Spinal cord (tissue), 10 donors: ENCODE data around the gene SOX5. TPM values are rescaled to one million over a fixed set of nuclear protein-coding genes. Genes with fewer than 3 reads are reported as not detected.
A peak's percentile ranks its signal among the peaks of the same experiment; 100 is the strongest.

Source experiments
- DNase-seq, 6 donors: peaks; one replicate each; pipeline versions ENCODE4 v3.0.0 to v3.0.0-alpha.2; 2013 to 2015; ENCODE audit warnings: low spot score in 6 of 6, low read depth in 4 of 6
- H3K27ac ChIP-seq: one replicate; pipeline ENCODE4 v1.5.1; 2013; ENCODE audit warnings: low read depth, low read length, control low read depth
- H3K27me3 ChIP-seq: one replicate; pipeline ENCODE4 v1.6.1; 2013; ENCODE audit warnings: low read length; ENCODE audit not compliant: control insufficient read depth, insufficient read depth
- H3K36me3 ChIP-seq: one replicate; pipeline ENCODE4 v1.6.1; 2013; ENCODE audit warnings: low read length; ENCODE audit not compliant: control insufficient read depth, insufficient read depth
- H3K4me1 ChIP-seq: one replicate; pipeline ENCODE4 v1.6.1; 2013; ENCODE audit warnings: low read length; ENCODE audit not compliant: control insufficient read depth, insufficient read depth
- H3K4me3 ChIP-seq: one replicate; pipeline ENCODE4 v1.5.1; 2013; ENCODE audit warnings: low read depth, low read length, control low read depth
- H3K9me3 ChIP-seq: one replicate; pipeline ENCODE4 v1.6.1; 2013; ENCODE audit warnings: low read length; ENCODE audit not compliant: control insufficient read depth, insufficient read depth
- WGBS: methylation state at CpG from one replicate; pipeline ENCODE4 v1.1.5; 2013; ENCODE audit warnings: missing lambda C conversion rate; ENCODE audit not compliant: insufficient coverage; 5-methylcytosine and 5-hydroxymethylcytosine counted together
- polyA plus RNA-seq, 2 donors: library from polyadenylated mRNA; unstranded; fragments of 120-200 nt; gene quantifications; one replicate each; pipeline ENCODE4 v1.2.1, GENCODE V29; 2013; ENCODE audit not compliant: insufficient read length in 2 of 2
- total RNA-seq, 2 donors: library from RNA; depleted of rRNA in 1 of 2; stranded (reverse); fragments of 120-200 nt in 1 of 2; fragments of >200 nt in 1 of 2; gene quantifications; one replicate each; pipeline versions ENCODE4 v1.2.3 to v1.2.4, GENCODE V29; 2013 to 2014
- donor health status: healthy.

The SOX5 gene
- total and polyA plus RNA-seq, 4 donors = 20.3 to 48.8 (median 41.8) TPM

DNA sequence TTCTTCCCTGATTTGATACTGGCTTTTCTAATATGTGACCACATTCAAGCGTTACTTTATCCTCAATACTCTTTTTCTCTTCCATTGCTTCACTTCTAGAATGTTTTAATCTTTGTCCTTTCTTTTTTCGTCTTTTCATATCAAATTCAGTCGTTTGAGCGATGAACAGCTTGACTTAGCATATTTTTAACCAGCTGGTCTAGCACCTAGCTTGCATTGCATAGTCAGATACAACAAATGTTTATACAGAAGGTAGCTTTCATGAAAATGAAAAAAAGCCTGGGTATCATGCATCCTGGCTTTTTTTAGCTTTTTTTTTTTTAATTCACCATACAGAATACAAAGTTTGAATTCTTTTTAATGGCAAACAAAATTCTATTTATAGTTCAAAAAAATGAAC lies 1.2 kb downstream of the SOX5 start:
- Histone ChIP-seq H3K4me1 (no peaks in the 10 kb centered on the region), H3K27me3 (no peaks in the 10 kb centered on the region), H3K4me3 (peak overlapping the region; percentile 75), H3K36me3 (no peaks in the 10 kb centered on the region), H3K27ac (no peak overlapping the region), H3K9me3 (no peaks in the 10 kb centered on the region)
- WGBS = 27% methylated on average over 4 of the region's 4 CpGs
- peak in 2 of 6 donors; percentile 50 to 93 for DNase-seq

GRCh38 chr12:23947395-23947794 lies 2.1 kb downstream of the SOX5 start:
- peak overlapping the region; percentile 75 for H3K4me3 ChIP-seq
- no CpG with 5 or more reads among the region's 2 CpGs for WGBS
- no peaks in the 10 kb centered on the region for H3K9me3 ChIP-seq

GRCh38 chr12:23945249-23945648 lies 4.2 kb downstream of the SOX5 start:
- WGBS = no CpG with 5 or more reads among the region's 2 CpGs
- no peaks in the 10 kb centered on the region for H3K9me3 ChIP-seq
- no peak overlapping the region for H3K4me3 ChIP-seq
- H3K36me3 ChIP-seq = no peaks in the 10 kb centered on the region
- no peak for DNase-seq
- no peak overlapping the region for H3K27ac ChIP-seq
- H3K4me1 ChIP-seq = no peaks in the 10 kb centered on the region
- H3K27me3 ChIP-seq = no peaks in the 10 kb centered on the region

More at GRCh38 chr12:23947395-23947794, 2.1 kb downstream of the SOX5 start:
- H3K27me3 ChIP-seq = no peaks in the 10 kb centered on the region
- no peak overlapping the region for H3K27ac ChIP-seq
- H3K4me1 ChIP-seq = no peaks in the 10 kb centered on the region
- H3K36me3 ChIP-seq = no peaks in the 10 kb centered on the region
- peak in 1 of 6 donors; percentile 23 for DNase-seq

- Histone ChIP-seq H3K4me3 (no peak overlapping the region), H3K27me3 (no peaks in the 10 kb centered on the region), H3K27ac (no peak overlapping the region), H3K36me3 (no peaks in the 10 kb centered on the region), H3K9me3 (no peaks in the 10 kb centered on the region), H3K4me1 (no peaks in the 10 kb centered on the region)
- WGBS = 67% methylated on average over 1 of the region's 5 CpGs
- peak in 2 of 6 donors; percentile 62 to 83 for DNase-seq
These were observed 5.4 kb downstream of the SOX5 start for GRCh38 chr12:23944067-23944466.

DNA sequence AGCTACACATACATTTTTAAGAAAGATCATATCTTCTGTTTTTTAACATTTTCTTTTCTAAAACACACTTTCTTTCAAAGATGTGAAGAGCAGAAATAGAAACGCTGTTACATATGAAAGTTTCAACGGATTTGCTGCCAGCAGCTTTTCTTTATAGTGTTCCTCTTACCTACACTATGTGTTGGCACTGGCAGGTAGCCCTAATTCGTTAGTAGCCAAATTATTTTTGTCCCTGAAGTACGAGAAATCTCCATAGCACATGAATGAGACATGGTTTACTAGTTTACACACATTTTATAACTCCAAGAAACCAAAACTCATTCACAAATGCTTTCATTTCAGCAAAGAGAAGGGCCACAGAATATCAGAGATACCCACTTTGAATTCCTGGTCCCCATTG lies 6.6 kb downstream of the SOX5 start:
- no peaks in the 10 kb centered on the region for H3K9me3 ChIP-seq

GRCh38 chr12:23941780-23942179 lies 7.7 kb downstream of the SOX5 start:
- no peak for DNase-seq
- Histone ChIP-seq H3K9me3 (no peaks in the 10 kb centered on the region), H3K27ac (no peak overlapping the region)

More for the DNA sequence above, 6.6 kb downstream of the SOX5 start:
- Histone ChIP-seq H3K4me1 (no peaks in the 10 kb centered on the region), H3K27ac (no peak overlapping the region), H3K4me3 (no peak overlapping the region), H3K27me3 (no peaks in the 10 kb centered on the region), H3K36me3 (no peaks in the 10 kb centered on the region)
- DNase-seq = peak in 1 of 6 donors; percentile 61
- WGBS = 100% methylated on average over 2 of the region's 4 CpGs

DNA sequence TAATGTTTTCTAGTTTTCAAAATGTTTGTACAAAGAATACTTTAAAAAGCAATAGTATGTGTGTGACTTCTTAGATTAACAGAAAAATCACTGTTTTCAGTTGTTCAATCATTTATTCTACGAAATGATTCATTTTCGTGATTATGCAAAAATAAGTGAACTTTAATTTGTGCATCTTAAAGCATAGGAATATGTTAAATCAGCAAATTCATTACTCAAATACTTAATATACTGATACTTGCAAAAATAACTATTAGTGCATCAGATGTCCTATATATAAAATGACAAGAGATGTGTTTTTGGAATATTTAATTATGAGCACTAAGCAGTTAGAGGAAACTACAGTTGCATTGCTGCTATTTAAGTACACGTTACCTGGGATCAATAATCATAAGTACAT lies 11.0 kb downstream of the SOX5 start:
- no peaks in the 10 kb centered on the region for H3K36me3 ChIP-seq
- DNase-seq = no peak
- WGBS = no CpG with 5 or more reads among the region's 3 CpGs

More at GRCh38 chr12:23941780-23942179, 7.7 kb downstream of the SOX5 start:
- Histone ChIP-seq H3K27me3 (no peaks in the 10 kb centered on the region), H3K4me1 (no peaks in the 10 kb centered on the region), H3K4me3 (no peak overlapping the region), H3K36me3 (no peaks in the 10 kb centered on the region)
- WGBS = no CpG with 5 or more reads among the region's 1 CpG

GRCh38 chr12:23931176-23931575 lies 18.3 kb downstream of the SOX5 start:
- H3K27me3 ChIP-seq = no peaks in the 10 kb centered on the region
- no peak for DNase-seq
- H3K4me1 ChIP-seq = no peaks in the 10 kb centered on the region
- H3K9me3 ChIP-seq = peaks cover 4% of the 10 kb centered on the region
- WGBS = no CpG with 5 or more reads among the region's 2 CpGs
- H3K36me3 ChIP-seq = no peaks in the 10 kb centered on the region
- no peak overlapping the region for H3K27ac ChIP-seq
- H3K4me3 ChIP-seq = no peak overlapping the region

More for the DNA sequence above, 11.0 kb downstream of the SOX5 start:
- H3K27me3 ChIP-seq = no peaks in the 10 kb centered on the region
- no peaks in the 10 kb centered on the region for H3K4me1 ChIP-seq
- no peaks in the 10 kb centered on the region for H3K9me3 ChIP-seq
- no peak overlapping the region for H3K27ac ChIP-seq
- H3K4me3 ChIP-seq = no peak overlapping the region

GRCh38 chr12:23930599-23930998 lies 18.9 kb downstream of the SOX5 start:
- no peak overlapping the region for H3K4me3 ChIP-seq
- no peaks in the 10 kb centered on the region for H3K27me3 ChIP-seq
- H3K27ac ChIP-seq = no peak overlapping the region
- H3K4me1 ChIP-seq = no peaks in the 10 kb centered on the region
- peaks cover 4% of the 10 kb centered on the region for H3K9me3 ChIP-seq
- H3K36me3 ChIP-seq = no peaks in the 10 kb centered on the region
- no peak for DNase-seq
- 89% methylated on average over 1 of the region's 2 CpGs for WGBS

GRCh38 chr12:23929906-23930305 lies 19.6 kb downstream of the SOX5 start:
- no CpG with 5 or more reads among the region's 2 CpGs for WGBS
- DNase-seq = no peak
- H3K9me3 ChIP-seq = peaks cover 4% of the 10 kb centered on the region
- no peaks in the 10 kb centered on the region for H3K27me3 ChIP-seq
- H3K36me3 ChIP-seq = no peaks in the 10 kb centered on the region
- no peak overlapping the region for H3K27ac ChIP-seq
- H3K4me1 ChIP-seq = no peaks in the 10 kb centered on the region
- no peak overlapping the region for H3K4me3 ChIP-seq
